Stomach (tissue), 9 donors: Measurements from ENCODE around the gene SLMAP. TPM values are rescaled to one million over a fixed set of nuclear protein-coding genes. Genes with fewer than 3 reads are reported as not detected.

Experiments used
- DNase-seq, 2 donors: peaks; one replicate each; pipeline versions ENCODE4 v3.0.0 to v3.0.0-alpha.2; 2013 to 2019
- H3K27ac ChIP-seq, 5 donors: fragments of 200-600 bp in 4 of 5; sonication (generic) in 4 of 5; one replicate each; pipeline ENCODE4 v1.5.1; 2013 to 2019; ENCODE audit warnings: mild to moderate bottlenecking in 1 of 5, moderate library complexity in 1 of 5
- H3K27me3 ChIP-seq, 3 donors: fragments of 200-600 bp; sonication (generic); one replicate each; pipeline ENCODE4 v1.5.1; 2017 to 2019; ENCODE audit warnings: mixed run types in 1 of 3
- H3K36me3 ChIP-seq, 4 donors: fragments of 200-600 bp; sonication (generic); 1 replicate in 3 of 4; 2 replicates in 1 of 4; pipeline ENCODE4 v1.5.1; 2016 to 2019
- H3K4me1 ChIP-seq, 4 donors: fragments of 200-600 bp; sonication (generic); one replicate each; pipeline ENCODE4 v1.5.1; 2016 to 2019
- H3K4me3 ChIP-seq, 4 donors: fragments of 200-600 bp; sonication (generic) in 3 of 4; one replicate each; pipeline ENCODE4 v1.5.1; 2016 to 2019; ENCODE audit warnings: mild to moderate bottlenecking in 1 of 4
- H3K9me3 ChIP-seq, 4 donors: fragments of 200-600 bp; sonication (generic); one replicate each; pipeline ENCODE4 v1.5.1; 2016 to 2019
- EP300 ChIP-seq: sonication (generic); formaldehyde crosslinking; IDR thresholded peaks from one replicate; pipeline ENCODE4 v1.6.1; 2017; ENCODE audit warnings: antibody characterized with exemption
- POLR2A ChIP-seq, 4 donors: fragments of 450-650 bp; IDR thresholded peaks; one replicate each; pipeline ENCODE4 v1.6.1; 2016; ENCODE audit warnings: antibody characterized with exemption in 4 of 4, control low read depth in 2 of 4, mild to moderate bottlenecking in 1 of 4, moderate library complexity in 1 of 4
- POLR2AphosphoS5 ChIP-seq, 3 donors: sonication (generic); formaldehyde crosslinking; IDR thresholded peaks; one replicate each; pipeline ENCODE4 v1.6.1; 2016; ENCODE audit warnings: antibody characterized with exemption in 3 of 3
- WGBS, 5 donors: extraction: QIAGEN DNeasy Blood & Tissue Kit in 3 of 5; methylation state at CpG; one replicate each; pipeline versions ENCODE4 v1.1.5 to v1.1.7; 2013 to 2018; 5-methylcytosine and 5-hydroxymethylcytosine counted together
- intact Hi-C: fragments of 100-400 bp; cut with DNase I; formaldehyde crosslinking; loops from one replicate; pipeline ENCODE4 v1.15.1; 2023; ENCODE audit warnings: low total_unique reads
- polyA plus RNA-seq, 3 donors: library from polyadenylated mRNA; stranded (reverse); fragments of 200-250 nt; gene quantifications; one replicate each; pipeline ENCODE4 v1.2.3, GENCODE V29; 2013
- total RNA-seq, 5 donors: library from RNA; depleted of rRNA; stranded (reverse); fragments of >200 nt; gene quantifications; one replicate each; pipeline versions ENCODE4 v1.1.0 to v1.2.3, GENCODE V29; 2014 to 2016
- TF ChIP-seq, protein P1 (sequence below), 7 experiments: fragments of 450-650 bp in 4 of 7; fragments of 200-600 bp in 3 of 7; sonication (generic) in 3 of 7; IDR thresholded peaks; one replicate each; pipeline ENCODE4 v1.5.1; 2016 to 2019; ENCODE audit warnings: antibody characterized with exemption in 7 of 7, control low read depth in 2 of 7, mild to moderate bottlenecking in 1 of 7
- donor health status: healthy with polysubstance abuse.
- donor health status: Bipolar disorder and iron deficiency.
- donor health status: healthy.

SLMAP gene
- total and polyA plus RNA-seq, 8 donors: 23.9 to 534 (median 133) TPM

DNA sequence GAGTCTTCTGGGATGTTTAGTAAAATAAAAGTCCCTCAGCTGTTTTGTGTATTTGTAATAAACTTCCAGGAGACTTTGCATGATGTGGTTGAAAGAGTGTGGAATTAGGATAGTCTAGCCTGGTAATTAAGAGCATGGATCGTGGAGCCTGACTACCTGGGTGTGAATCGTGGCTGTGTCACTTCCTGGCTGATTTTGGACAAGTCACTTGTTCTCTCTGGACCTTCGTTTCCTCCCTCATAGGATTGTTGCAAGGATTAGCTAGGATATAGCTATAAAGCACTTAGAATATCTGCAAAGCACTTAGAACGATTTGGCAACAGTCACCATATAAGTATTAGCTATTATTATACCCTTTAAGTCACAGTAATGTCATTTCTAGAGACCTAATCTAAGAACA is 40.2 kb downstream of the SLMAP start:
- H3K4me3 ChIP-seq: no peak overlapping the region
- H3K36me3 ChIP-seq: no peaks in the 10 kb centered on the region
- WGBS, 5 donors: 43 to 52% (median 47%) methylated on average over 4 of the region's 4 CpGs
- intact Hi-C loops: no loop called here
- TF ChIP-seq POLR2A (IDR thresholded peaks at IDR 0.05): no peak
- TF ChIP-seq, protein P1, sequence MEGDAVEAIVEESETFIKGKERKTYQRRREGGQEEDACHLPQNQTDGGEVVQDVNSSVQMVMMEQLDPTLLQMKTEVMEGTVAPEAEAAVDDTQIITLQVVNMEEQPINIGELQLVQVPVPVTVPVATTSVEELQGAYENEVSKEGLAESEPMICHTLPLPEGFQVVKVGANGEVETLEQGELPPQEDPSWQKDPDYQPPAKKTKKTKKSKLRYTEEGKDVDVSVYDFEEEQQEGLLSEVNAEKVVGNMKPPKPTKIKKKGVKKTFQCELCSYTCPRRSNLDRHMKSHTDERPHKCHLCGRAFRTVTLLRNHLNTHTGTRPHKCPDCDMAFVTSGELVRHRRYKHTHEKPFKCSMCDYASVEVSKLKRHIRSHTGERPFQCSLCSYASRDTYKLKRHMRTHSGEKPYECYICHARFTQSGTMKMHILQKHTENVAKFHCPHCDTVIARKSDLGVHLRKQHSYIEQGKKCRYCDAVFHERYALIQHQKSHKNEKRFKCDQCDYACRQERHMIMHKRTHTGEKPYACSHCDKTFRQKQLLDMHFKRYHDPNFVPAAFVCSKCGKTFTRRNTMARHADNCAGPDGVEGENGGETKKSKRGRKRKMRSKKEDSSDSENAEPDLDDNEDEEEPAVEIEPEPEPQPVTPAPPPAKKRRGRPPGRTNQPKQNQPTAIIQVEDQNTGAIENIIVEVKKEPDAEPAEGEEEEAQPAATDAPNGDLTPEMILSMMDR (IDR thresholded peaks at IDR 0.05): no peak
- TF ChIP-seq EP300: no peak
- no peak for TF ChIP-seq POLR2AphosphoS5 (IDR thresholded peaks at IDR 0.05)
- peaks cover 0 to 65% (median 37%) of the 10 kb centered on the region in 4 donors for H3K4me1 ChIP-seq
- DNase-seq: no peak
- H3K27ac ChIP-seq: no peak overlapping the region
- H3K9me3 ChIP-seq: no peaks in the 10 kb centered on the region
- no peaks in the 10 kb centered on the region for H3K27me3 ChIP-seq

DNA sequence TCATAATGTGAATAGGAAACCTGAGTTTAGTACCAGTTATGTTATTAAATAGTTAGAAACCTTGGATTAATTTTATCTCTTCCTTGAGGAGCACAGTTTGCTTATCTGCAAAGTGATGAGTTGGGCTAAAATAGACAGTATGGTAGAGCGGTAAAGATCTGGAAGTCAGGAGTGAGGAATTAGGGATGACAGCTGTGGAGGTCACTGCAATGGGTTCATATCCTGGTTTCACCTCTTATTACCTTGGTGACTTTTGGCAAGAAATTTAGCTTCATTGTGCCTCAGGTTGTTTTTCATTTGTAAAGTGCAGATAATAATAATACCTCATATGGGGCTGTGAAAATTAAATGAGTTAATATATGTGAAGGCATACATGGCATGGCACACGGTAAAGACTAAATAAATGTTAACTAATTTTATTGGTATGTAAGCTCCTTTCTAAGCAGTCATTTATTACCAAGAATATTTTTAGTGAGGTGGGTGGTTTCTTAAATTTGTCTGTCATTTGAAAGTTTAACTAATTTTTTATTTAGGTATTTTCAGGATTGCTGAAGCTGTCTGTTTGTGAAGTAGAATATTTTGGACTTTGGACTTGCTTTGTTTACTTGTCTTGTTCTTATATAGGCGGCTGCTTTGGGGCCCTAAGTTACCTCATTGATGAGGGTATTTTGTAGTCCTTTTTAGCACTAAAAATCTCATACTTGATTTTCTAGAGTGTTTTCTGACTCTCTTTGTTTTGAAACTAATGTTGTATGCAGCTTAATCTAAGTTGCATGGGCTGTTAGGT is 41.8 kb downstream of the SLMAP start:
- Histone ChIP-seq H3K9me3 (no peaks in the 10 kb centered on the region), H3K4me3 (no peak overlapping the region), H3K36me3 (no peaks in the 10 kb centered on the region), H3K4me1 (peaks cover 4 to 77% (median 49%) of the 10 kb centered on the region in 4 donors), H3K27me3 (no peaks in the 10 kb centered on the region), H3K27ac (no peak overlapping the region)
- peak in 1 of 2 donors; percentile 27 for DNase-seq
- TF ChIP-seq EP300: no peak
- TF ChIP-seq POLR2AphosphoS5 (IDR thresholded peaks at IDR 0.05): no peak
- TF ChIP-seq, protein P1 (IDR thresholded peaks at IDR 0.05): no peak
- no peak for TF ChIP-seq POLR2A (IDR thresholded peaks at IDR 0.05)
- WGBS, 5 donors: 54 to 68% (median 62%) methylated on average over 3 of the region's 3 CpGs
- intact Hi-C loops: no loop called here

DNA sequence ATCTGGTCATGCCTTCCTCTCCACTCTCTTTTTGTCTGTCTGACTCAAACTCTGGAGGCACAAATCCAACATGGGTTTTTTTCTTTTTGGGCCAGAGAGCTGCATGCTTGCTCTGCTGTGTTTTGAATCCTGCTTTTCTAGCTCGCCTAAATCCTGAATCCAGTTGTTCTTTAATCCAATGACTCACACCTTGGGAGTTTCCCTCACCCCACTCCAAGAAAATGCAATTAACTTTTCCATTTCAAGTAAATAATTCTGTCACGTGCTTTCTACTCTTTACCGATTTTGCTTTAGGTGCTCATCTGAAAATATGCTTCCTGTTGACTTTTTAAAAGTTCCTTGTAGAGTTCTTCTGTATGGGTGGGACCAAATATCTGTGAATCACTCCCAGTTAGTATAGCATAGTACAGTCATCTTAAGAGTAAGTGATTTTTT is 47.6 kb downstream of the SLMAP start:
- 1 to 8% (median 6%) methylated on average over 3 of the region's 3 CpGs for WGBS, 5 donors
- Histone ChIP-seq H3K27ac (peak overlapping the region; percentile 45 to 60 (median 58)), H3K36me3 (no peaks in the 10 kb centered on the region), H3K27me3 (no peaks in the 10 kb centered on the region), H3K9me3 (no peaks in the 10 kb centered on the region), H3K4me1 (peaks cover 21 to 69% (median 40%) of the 10 kb centered on the region in 4 donors), H3K4me3 (no peak overlapping the region)
- DNase-seq: peak in 1 of 2 donors; percentile 85
- TF ChIP-seq POLR2AphosphoS5 (IDR thresholded peaks at IDR 0.05) (peak in 1 of 3 donors; percentile 67), POLR2A (IDR thresholded peaks at IDR 0.05) (no peak)
- TF ChIP-seq, protein P1 (IDR thresholded peaks at IDR 0.05): no peak
- intact Hi-C loops: no loop called here

DNA sequence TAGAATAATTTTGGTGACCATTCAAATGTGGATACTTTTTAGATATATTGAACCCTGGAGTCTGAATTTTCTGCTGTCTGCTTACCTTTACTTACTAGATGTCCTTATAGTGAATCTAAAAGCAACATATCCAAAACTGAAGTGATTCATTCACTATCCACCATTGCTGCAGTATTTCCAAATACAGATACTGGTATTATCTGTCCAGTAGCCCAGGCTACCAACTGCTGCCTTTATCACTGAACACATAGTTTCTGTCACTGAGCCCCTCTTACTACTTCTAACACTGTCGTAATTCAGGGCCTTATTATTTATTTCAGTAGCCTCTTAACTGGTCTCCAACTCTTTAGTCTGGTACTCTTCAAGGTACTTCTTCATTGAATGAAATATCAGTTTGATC is 49.2 kb downstream of the SLMAP start:
- Histone ChIP-seq H3K4me3 (no peak overlapping the region), H3K36me3 (no peaks in the 10 kb centered on the region), H3K27me3 (no peaks in the 10 kb centered on the region), H3K27ac (peak overlapping the region in 1 of 5 donors; percentile 0), H3K4me1 (peaks cover 21 to 79% (median 43%) of the 10 kb centered on the region in 4 donors), H3K9me3 (no peaks in the 10 kb centered on the region)
- DNase-seq: no peak
- TF ChIP-seq POLR2AphosphoS5 (IDR thresholded peaks at IDR 0.05) (no peak), POLR2A (IDR thresholded peaks at IDR 0.05) (no peak), EP300 (no peak)
- TF ChIP-seq, protein P1 (IDR thresholded peaks at IDR 0.05): no peak
- 91 to 100% (median 96%) methylated on average over 1 of the region's 1 CpG for WGBS, 5 donors
- intact Hi-C loops: no loop called here
